ENCODE data around the gene PI4KB.

DNA sequence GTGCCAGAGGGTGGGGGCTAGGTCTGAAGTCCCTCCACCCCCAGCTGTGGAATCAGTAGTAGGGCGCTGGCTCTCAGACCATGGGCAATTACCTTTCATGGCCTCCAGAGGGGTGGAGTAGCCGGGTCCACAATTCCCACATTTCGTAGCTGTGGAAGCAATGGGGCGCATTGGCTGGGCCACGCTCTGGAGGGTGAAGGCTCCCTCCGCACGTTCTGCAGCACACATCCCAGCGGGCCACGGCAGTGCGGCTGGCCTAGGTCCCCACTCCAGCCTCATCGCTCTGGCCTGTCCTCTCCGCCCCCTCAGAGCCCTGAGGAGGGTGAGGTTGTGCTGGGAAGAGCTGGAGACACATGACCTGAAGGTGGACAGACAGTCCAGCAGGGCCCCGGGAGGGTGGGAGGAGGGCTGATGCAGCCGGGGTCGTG is 42.4 kb upstream of the PI4KB start:
- TF ChIP-seq, protein P1, sequence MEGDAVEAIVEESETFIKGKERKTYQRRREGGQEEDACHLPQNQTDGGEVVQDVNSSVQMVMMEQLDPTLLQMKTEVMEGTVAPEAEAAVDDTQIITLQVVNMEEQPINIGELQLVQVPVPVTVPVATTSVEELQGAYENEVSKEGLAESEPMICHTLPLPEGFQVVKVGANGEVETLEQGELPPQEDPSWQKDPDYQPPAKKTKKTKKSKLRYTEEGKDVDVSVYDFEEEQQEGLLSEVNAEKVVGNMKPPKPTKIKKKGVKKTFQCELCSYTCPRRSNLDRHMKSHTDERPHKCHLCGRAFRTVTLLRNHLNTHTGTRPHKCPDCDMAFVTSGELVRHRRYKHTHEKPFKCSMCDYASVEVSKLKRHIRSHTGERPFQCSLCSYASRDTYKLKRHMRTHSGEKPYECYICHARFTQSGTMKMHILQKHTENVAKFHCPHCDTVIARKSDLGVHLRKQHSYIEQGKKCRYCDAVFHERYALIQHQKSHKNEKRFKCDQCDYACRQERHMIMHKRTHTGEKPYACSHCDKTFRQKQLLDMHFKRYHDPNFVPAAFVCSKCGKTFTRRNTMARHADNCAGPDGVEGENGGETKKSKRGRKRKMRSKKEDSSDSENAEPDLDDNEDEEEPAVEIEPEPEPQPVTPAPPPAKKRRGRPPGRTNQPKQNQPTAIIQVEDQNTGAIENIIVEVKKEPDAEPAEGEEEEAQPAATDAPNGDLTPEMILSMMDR (IDR thresholded peaks at IDR 0.05; ENCODE audit: low read depth, low read length) = no peak
- TF ChIP-seq POLR2A (IDR thresholded peaks at IDR 0.05; ENCODE audit: extremely low read depth, insufficient read length) = no peak
- TF ChIP-seq, protein P2, sequence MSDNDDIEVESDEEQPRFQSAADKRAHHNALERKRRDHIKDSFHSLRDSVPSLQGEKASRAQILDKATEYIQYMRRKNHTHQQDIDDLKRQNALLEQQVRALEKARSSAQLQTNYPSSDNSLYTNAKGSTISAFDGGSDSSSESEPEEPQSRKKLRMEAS (IDR thresholded peaks at IDR 0.05; ENCODE audit: low read depth, low read length) = no peak

Measured in NB4 (cell line).